Activated T-cell treated with anti-CD3 and anti-CD28 coated beads for 24 hours (primary cell): Measurements from ENCODE around the gene PGM3.

Source experiments
- DNase-seq: peaks from one replicate; pipeline ENCODE4 v3.0.0-alpha.2; 2020; ENCODE audit warnings: low read depth

PGM3 gene

GRCh38 chr6:83183082-83183828, 9.8 kb downstream of the PGM3 start:
- DNase-seq = no peak

GRCh38 chr6:83182114-83182513, 11.0 kb downstream of the PGM3 start:
- no peak for DNase-seq

- no peak for DNase-seq
Measured at GRCh38 chr6:83180426-83180950, 12.6 kb downstream of the PGM3 start.

GRCh38 chr6:83176246-83176645, 16.8 kb downstream of the PGM3 start:
- DNase-seq = no peak

GRCh38 chr6:83169511-83169910, 23.6 kb downstream of the PGM3 start:
- DNase-seq = no peak

- DNase-seq = no peak
Measured at GRCh38 chr6:83169106-83169505, 24.0 kb downstream of the PGM3 start.

- no peak for DNase-seq
Measured at GRCh38 chr6:83168556-83168955, 24.5 kb downstream of the PGM3 start.

- no peak for DNase-seq
Measured at GRCh38 chr6:83167726-83168278, 25.3 kb downstream of the PGM3 start.

- DNase-seq = no peak
Measured at GRCh38 chr6:83160167-83160566, 32.9 kb downstream of the PGM3 start.

- DNase-seq = no peak
Measured at GRCh38 chr6:83155794-83156193, 37.3 kb downstream of the PGM3 start.

GRCh38 chr6:83153883-83154521, 39.1 kb downstream of the PGM3 start:
- no peak for DNase-seq

- no peak for DNase-seq
Measured at GRCh38 chr6:83152913-83153312, 40.2 kb downstream of the PGM3 start.

- no peak for DNase-seq
Measured at GRCh38 chr6:83151114-83151513, 42.0 kb downstream of the PGM3 start.

- DNase-seq = no peak
Measured at GRCh38 chr6:83138758-83139157, 54.3 kb downstream of the PGM3 start.

GRCh38 chr6:83138118-83138722, 54.8 kb downstream of the PGM3 start:
- no peak for DNase-seq

GRCh38 chr6:83132121-83132520, 60.9 kb downstream of the PGM3 start:
- DNase-seq = no peak

- DNase-seq = no peak
Measured at GRCh38 chr6:83127976-83128375, 65.1 kb downstream of the PGM3 start.

GRCh38 chr6:83127258-83127657, 65.8 kb downstream of the PGM3 start:
- DNase-seq = no peak

GRCh38 chr6:83126807-83127206, 66.3 kb downstream of the PGM3 start:
- no peak for DNase-seq

GRCh38 chr6:83126223-83126622, 66.8 kb downstream of the PGM3 start:
- no peak for DNase-seq

- no peak for DNase-seq
Measured at GRCh38 chr6:83125425-83125824, 67.6 kb downstream of the PGM3 start.

GRCh38 chr6:83124553-83124952, 68.5 kb downstream of the PGM3 start:
- DNase-seq = no peak

GRCh38 chr6:83119742-83120300, 73.2 kb downstream of the PGM3 start:
- DNase-seq = no peak
